ENCODE data around the gene CHFR. TPM values are rescaled to one million over a fixed set of nuclear protein-coding genes. Genes with fewer than 3 reads are reported as not detected.
"Not testable (repeated sequence)": the region's sequence is repeated elsewhere in the genome, so short reads cannot be mapped to it uniquely, and the experiment has no call there.

Gene CHFR
- polyA plus RNA-seq, 1 donor from 2014 or later, result 89.3 TPM

DNA sequence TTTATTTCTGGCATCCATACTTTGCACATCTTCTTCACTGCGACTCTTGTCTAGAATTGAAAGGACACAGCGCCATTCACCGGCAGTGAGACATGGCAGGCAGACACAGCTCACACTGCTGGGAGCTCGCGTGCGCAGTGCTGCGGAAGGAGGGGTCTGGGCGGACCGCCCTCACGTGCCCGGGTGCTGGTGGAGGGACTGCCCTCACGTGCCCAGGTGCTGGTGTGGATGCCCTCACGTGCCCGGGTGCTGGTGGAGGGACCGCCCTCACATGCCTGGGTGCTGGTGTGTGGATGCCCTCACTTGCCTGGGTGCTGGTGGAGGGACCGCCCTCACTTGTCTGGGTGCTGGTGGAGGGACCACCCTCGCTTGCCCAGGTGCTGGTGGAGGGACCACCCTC, 30.8 kb downstream of the CHFR start:
- no peaks in the 10 kb centered on the region for H3K9me3 ChIP-seq (ENCODE audit: low read length)
- no peaks in the 10 kb centered on the region for H3K36me3 ChIP-seq (ENCODE audit: insufficient read depth, low read length)
- no peaks in the 10 kb centered on the region for H3F3A ChIP-seq (ENCODE audit: insufficient read depth, low read length, poor library complexity, severe bottlenecking)
- no peak overlapping the region for H3K27ac ChIP-seq (ENCODE audit: low read length)
- no peak overlapping the region for H3K9ac ChIP-seq (ENCODE audit: low read length)
- H2AFZ ChIP-seq (ENCODE audit: low read depth, low read length), result no peak overlapping the region
- no peak for TF ChIP-seq RAD21 (conservative IDR thresholded peaks at IDR 0.05)
- TF ChIP-seq POLR2AphosphoS5 (IDR thresholded peaks at IDR 0.05), result no peak
- TF ChIP-seq, protein P1, sequence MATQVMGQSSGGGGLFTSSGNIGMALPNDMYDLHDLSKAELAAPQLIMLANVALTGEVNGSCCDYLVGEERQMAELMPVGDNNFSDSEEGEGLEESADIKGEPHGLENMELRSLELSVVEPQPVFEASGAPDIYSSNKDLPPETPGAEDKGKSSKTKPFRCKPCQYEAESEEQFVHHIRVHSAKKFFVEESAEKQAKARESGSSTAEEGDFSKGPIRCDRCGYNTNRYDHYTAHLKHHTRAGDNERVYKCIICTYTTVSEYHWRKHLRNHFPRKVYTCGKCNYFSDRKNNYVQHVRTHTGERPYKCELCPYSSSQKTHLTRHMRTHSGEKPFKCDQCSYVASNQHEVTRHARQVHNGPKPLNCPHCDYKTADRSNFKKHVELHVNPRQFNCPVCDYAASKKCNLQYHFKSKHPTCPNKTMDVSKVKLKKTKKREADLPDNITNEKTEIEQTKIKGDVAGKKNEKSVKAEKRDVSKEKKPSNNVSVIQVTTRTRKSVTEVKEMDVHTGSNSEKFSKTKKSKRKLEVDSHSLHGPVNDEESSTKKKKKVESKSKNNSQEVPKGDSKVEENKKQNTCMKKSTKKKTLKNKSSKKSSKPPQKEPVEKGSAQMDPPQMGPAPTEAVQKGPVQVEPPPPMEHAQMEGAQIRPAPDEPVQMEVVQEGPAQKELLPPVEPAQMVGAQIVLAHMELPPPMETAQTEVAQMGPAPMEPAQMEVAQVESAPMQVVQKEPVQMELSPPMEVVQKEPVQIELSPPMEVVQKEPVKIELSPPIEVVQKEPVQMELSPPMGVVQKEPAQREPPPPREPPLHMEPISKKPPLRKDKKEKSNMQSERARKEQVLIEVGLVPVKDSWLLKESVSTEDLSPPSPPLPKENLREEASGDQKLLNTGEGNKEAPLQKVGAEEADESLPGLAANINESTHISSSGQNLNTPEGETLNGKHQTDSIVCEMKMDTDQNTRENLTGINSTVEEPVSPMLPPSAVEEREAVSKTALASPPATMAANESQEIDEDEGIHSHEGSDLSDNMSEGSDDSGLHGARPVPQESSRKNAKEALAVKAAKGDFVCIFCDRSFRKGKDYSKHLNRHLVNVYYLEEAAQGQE (IDR thresholded peaks at IDR 0.05; ENCODE audit: borderline replicate concordance), result no peak
- no peak for TF ChIP-seq EP300 (conservative IDR thresholded peaks at IDR 0.05; ENCODE audit: poor library complexity, severe bottlenecking)
- TF ChIP-seq SMC3 (conservative IDR thresholded peaks at IDR 0.05; ENCODE audit: poor library complexity), result no peak
- TF ChIP-seq, protein P2, sequence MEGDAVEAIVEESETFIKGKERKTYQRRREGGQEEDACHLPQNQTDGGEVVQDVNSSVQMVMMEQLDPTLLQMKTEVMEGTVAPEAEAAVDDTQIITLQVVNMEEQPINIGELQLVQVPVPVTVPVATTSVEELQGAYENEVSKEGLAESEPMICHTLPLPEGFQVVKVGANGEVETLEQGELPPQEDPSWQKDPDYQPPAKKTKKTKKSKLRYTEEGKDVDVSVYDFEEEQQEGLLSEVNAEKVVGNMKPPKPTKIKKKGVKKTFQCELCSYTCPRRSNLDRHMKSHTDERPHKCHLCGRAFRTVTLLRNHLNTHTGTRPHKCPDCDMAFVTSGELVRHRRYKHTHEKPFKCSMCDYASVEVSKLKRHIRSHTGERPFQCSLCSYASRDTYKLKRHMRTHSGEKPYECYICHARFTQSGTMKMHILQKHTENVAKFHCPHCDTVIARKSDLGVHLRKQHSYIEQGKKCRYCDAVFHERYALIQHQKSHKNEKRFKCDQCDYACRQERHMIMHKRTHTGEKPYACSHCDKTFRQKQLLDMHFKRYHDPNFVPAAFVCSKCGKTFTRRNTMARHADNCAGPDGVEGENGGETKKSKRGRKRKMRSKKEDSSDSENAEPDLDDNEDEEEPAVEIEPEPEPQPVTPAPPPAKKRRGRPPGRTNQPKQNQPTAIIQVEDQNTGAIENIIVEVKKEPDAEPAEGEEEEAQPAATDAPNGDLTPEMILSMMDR (IDR thresholded peaks at IDR 0.05; ENCODE audit: poor library complexity, severe bottlenecking), result no peak
- H3K79me2 ChIP-seq (replicated peaks; ENCODE audit: insufficient read depth, low read length), result no peaks in the 10 kb centered on the region
- no peaks in the 10 kb centered on the region for H3K9me2 ChIP-seq (ENCODE audit: insufficient read depth, low read length)
- no peak overlapping the region for H3K4me2 ChIP-seq (ENCODE audit: low read length)
- no peaks in the 10 kb centered on the region for H3K27me3 ChIP-seq (ENCODE audit: insufficient read depth, low read depth, low read length)
- H4K20me1 ChIP-seq (ENCODE audit: insufficient read depth), result no peaks in the 10 kb centered on the region
- no peak overlapping the region for H3K4me3 ChIP-seq (ENCODE audit: low read length)

DNA sequence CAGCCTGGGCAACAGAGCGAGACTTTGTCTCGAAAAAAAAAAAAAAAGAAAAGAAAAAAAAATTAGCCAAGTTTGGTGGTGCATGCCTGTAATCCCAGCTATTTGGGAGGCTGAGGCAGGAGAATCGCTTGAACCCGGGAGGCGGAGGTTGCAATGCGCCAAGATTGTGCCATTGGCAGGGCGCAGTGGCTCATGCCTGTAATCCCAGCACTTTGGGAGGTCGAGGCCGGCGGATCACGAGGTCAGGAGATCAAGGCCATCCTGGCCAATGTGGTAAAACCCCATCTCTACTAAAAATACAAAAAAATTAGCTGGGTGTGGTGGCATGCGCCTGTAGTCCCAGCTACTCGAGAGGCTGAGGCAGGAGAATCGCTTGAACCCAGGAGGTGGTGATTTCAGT, 32.2 kb downstream of the CHFR start:
- not testable (repeated sequence) for H3K27ac ChIP-seq (ENCODE audit: low read length); H3K36me3 ChIP-seq (ENCODE audit: insufficient read depth, low read length); H4K20me1 ChIP-seq (ENCODE audit: insufficient read depth); H3K4me2 ChIP-seq (ENCODE audit: low read length); H3K9me2 ChIP-seq (ENCODE audit: insufficient read depth, low read length); H2AFZ ChIP-seq (ENCODE audit: low read depth, low read length); H3K79me2 ChIP-seq (replicated peaks; ENCODE audit: insufficient read depth, low read length); H3K27me3 ChIP-seq (ENCODE audit: insufficient read depth, low read depth, low read length); H3F3A ChIP-seq (ENCODE audit: insufficient read depth, low read length, poor library complexity, severe bottlenecking); H3K4me3 ChIP-seq (ENCODE audit: low read length); H3K9ac ChIP-seq (ENCODE audit: low read length); H3K9me3 ChIP-seq (ENCODE audit: low read length)

DNA sequence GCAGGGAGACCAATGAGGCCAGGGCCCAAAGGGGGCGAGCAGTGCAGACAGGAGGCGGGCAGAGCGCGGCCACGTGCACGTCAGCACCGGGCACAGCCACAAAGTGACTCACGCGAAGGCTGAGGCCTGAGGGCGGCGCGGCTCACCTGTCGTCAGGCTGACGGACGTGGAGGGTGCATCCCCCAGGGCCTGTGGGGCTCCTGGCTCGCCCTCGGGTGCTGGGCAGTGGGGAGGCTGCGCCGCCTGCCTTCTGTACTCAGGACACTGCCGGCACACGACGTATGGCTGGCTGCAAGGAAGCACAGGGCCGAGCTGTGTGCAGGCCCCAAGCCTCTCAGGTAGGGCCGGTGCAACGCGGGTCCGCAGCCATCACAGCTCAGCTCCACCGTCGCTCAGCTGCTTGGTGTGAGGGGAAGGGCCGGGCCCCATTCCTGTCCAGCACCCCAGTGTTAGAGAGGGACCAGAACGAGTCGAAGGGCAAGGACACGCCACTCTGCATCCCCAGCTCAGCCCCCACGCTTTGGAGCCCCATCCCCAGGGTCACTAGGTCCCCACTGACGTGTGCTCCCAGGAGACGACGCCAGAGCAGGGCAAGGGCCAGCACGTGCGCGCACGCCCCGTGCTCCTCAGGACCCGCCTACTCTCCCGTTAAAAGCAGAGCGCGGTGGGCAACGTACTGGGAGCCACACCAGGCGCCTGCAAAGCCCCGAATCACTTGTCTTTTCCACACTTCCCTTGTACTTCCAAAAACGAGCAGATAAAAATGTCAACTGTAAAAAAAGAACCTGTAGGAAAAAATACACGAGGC, 33.9 kb downstream of the CHFR start:
- Histone ChIP-seq H3K27me3 (ENCODE audit: insufficient read depth, low read depth, low read length) (no peaks in the 10 kb centered on the region), H3K4me3 (ENCODE audit: low read length) (no peak overlapping the region), H3K36me3 (ENCODE audit: insufficient read depth, low read length) (peaks cover 6% of the 10 kb centered on the region), H3F3A (ENCODE audit: insufficient read depth, low read length, poor library complexity, severe bottlenecking) (no peaks in the 10 kb centered on the region), H3K27ac (ENCODE audit: low read length) (no peak overlapping the region), H3K79me2 (replicated peaks; ENCODE audit: insufficient read depth, low read length) (no peaks in the 10 kb centered on the region), H2AFZ (ENCODE audit: low read depth, low read length) (no peak overlapping the region), H3K4me2 (ENCODE audit: low read length) (no peak overlapping the region), H3K9me2 (ENCODE audit: insufficient read depth, low read length) (no peaks in the 10 kb centered on the region), H3K9ac (ENCODE audit: low read length) (no peak overlapping the region), H4K20me1 (ENCODE audit: insufficient read depth) (no peaks in the 10 kb centered on the region), H3K9me3 (ENCODE audit: low read length) (no peaks in the 10 kb centered on the region)
- TF ChIP-seq POLR2AphosphoS5 (IDR thresholded peaks at IDR 0.05) (no peak), SMC3 (conservative IDR thresholded peaks at IDR 0.05; ENCODE audit: poor library complexity) (no peak), RAD21 (conservative IDR thresholded peaks at IDR 0.05) (no peak), MXI1 (conservative IDR thresholded peaks at IDR 0.05; ENCODE audit: poor library complexity, severe bottlenecking) (no peak), EP300 (conservative IDR thresholded peaks at IDR 0.05; ENCODE audit: poor library complexity, severe bottlenecking) (no peak), TAF1 (IDR thresholded peaks at IDR 0.05; ENCODE audit: low read depth) (no peak), EZH2 (IDR thresholded peaks at IDR 0.05; ENCODE audit: borderline replicate concordance, insufficient read depth, low read length, poor library complexity, severe bottlenecking) (no peak)
- TF ChIP-seq, protein P2 (IDR thresholded peaks at IDR 0.05; ENCODE audit: poor library complexity, severe bottlenecking), result no peak
- TF ChIP-seq, protein P1 (IDR thresholded peaks at IDR 0.05; ENCODE audit: borderline replicate concordance), result no peak

All from neural cell (in vitro differentiated cells).